OCI-LY1 (cell line): Measurements from ENCODE around the gene DPP3.

Experiments used
- CTCF ChIP-seq: fragments of 200-600 bp; sonication (generic), shearing (Covaris generic); IDR thresholded peaks from 2 replicates; pipeline ENCODE4 v1.5.1; 2017; ENCODE audit warnings: mild to moderate bottlenecking, antibody characterized with exemption, low read length, moderate library complexity, mixed read lengths
- EZH2 ChIP-seq: fragments of 200-600 bp; sonication (generic), shearing (Covaris generic); IDR thresholded peaks from 2 replicates; pipeline ENCODE4 v1.8.0; 2017; ENCODE audit warnings: borderline replicate concordance, mixed run types, mild to moderate bottlenecking, antibody characterized with exemption, low read length, moderate library complexity, mixed read lengths

- TF ChIP-seq CTCF (no peak), EZH2 (no peak)
Measured at GRCh38 chr11:66547662-66548009, 67.4 kb downstream of the DPP3 start.
